ENCODE results near the gene WNT5A. TPM values are rescaled to one million over a fixed set of nuclear protein-coding genes. Genes with fewer than 3 reads are reported as not detected.

Gene WNT5A
- total and polyA plus RNA-seq, 3 donors from 2014 or later: 3.4 to 12.4 (median 11.1) TPM

DNA sequence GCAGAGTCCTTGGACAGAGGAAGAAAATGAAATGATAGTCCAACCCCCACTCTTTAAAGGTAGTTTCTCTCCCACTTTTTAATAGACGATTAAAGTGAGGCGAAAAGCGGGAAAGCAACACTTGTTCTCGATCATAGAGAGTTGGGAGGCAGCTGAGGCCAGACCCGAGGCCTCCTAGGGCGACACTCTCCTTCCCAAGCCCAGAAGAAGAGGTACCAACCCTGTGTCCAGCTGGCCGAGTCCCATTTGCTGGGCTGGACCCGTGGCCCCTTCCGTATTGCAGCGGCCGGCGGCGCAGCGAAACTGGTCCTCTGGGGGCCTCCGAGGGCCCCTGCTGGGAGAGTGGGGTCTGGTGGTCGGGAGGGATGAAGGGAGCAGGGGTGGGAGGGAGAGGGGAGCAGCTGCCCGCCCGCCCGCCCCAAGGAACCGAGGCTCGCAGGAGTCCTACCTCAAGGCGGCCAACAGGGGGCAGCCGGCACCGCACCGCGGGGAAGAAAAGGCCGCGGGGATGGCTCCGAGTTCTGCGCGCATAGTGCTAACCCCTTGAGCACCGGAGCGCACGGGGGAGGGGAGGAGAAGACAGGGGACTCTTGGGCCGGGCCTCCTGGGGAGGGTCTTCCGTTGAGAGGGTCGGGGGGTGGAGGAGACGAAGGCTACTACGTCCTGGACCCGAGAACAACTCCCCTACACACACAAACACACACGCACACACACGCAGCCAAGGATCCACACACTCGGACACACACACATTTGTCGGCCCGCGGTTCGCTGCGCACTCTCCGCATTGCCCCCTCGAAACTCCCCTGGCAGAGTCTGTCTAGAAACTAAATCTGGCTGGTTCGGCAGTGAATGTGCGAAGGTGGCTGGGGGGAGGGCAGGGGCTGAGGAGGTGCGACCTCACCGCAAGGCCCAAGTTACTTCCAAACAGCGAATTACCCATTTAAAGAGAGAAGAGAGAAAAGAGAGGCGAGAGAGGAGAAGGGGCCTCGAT is 2.0 kb downstream of the WNT5A start:
- no peaks in the 10 kb centered on the region for H3K27me3 ChIP-seq
- peak; percentile 85 for DNase-seq
- H3K4me3 ChIP-seq: peak overlapping the region; percentile 79 to 81
- no peaks in the 10 kb centered on the region for H3K36me3 ChIP-seq (ENCODE audit: low read depth, missing control alignments)
- WGBS, 2 donors: 2 to 9% methylated on average over 15 to 57 of the region's 57 CpGs
- intact Hi-C loops (cut with DNase I; ENCODE audit: low total_unique reads): loop anchor here (10.0 kb wide), 1 partner anchor 560 kb away; no protein-coding TSS in a partner anchor
- H3K27ac ChIP-seq: peak overlapping the region; percentile 62 to 81
- peaks cover 28% of the 10 kb centered on the region for H3K4me1 ChIP-seq
- no peak for TF ChIP-seq POLR2A (IDR thresholded peaks at IDR 0.05)
- TF ChIP-seq, protein P1, sequence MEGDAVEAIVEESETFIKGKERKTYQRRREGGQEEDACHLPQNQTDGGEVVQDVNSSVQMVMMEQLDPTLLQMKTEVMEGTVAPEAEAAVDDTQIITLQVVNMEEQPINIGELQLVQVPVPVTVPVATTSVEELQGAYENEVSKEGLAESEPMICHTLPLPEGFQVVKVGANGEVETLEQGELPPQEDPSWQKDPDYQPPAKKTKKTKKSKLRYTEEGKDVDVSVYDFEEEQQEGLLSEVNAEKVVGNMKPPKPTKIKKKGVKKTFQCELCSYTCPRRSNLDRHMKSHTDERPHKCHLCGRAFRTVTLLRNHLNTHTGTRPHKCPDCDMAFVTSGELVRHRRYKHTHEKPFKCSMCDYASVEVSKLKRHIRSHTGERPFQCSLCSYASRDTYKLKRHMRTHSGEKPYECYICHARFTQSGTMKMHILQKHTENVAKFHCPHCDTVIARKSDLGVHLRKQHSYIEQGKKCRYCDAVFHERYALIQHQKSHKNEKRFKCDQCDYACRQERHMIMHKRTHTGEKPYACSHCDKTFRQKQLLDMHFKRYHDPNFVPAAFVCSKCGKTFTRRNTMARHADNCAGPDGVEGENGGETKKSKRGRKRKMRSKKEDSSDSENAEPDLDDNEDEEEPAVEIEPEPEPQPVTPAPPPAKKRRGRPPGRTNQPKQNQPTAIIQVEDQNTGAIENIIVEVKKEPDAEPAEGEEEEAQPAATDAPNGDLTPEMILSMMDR (IDR thresholded peaks at IDR 0.05): peak in 2 of 3 experiments; percentile 51 to 89
- H3K9me3 ChIP-seq: no peaks in the 10 kb centered on the region

DNA sequence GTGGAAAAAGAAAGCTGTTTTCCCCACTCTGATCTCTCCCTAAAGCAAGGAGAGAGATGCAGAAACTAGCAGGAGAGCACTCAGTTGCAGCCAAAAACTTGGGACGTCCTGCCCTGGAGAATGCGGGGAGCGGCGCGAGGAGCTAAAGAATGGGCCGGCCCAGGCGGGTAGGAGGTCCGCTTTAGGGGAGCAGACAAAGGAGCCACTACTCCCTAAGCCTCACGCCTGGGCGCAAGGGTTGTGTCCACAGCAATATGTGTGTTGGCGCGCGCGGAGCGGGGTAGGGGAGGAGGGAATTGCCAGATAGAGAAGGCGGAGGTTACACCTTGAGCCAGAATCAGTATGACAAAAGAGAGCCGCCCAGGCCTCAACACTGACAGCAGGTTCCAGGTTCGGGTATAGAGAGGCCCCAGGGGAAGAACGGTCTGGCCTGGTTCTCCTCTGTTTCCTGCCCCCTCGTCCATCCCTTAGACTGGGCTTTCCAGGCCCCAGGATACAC is 2.9 kb downstream of the WNT5A start:
- H3K4me1 ChIP-seq: peaks cover 21% of the 10 kb centered on the region
- TF ChIP-seq, protein P1 (IDR thresholded peaks at IDR 0.05): no peak
- TF ChIP-seq POLR2A (IDR thresholded peaks at IDR 0.05): no peak
- 23 to 30% methylated on average over 18 to 20 of the region's 20 CpGs for WGBS, 2 donors
- no peaks in the 10 kb centered on the region for H3K36me3 ChIP-seq (ENCODE audit: low read depth, missing control alignments)
- peak overlapping the region; percentile 62 to 81 for H3K27ac ChIP-seq
- H3K4me3 ChIP-seq: peak overlapping the region in 1 of 2 donors; percentile 81
- DNase-seq: peak; percentile 25
- intact Hi-C loops (cut with DNase I; ENCODE audit: low total_unique reads): loop anchor here (10.0 kb wide), 1 partner anchor 561 kb away; no protein-coding TSS in a partner anchor
- no peaks in the 10 kb centered on the region for H3K27me3 ChIP-seq
- no peaks in the 10 kb centered on the region for H3K9me3 ChIP-seq

DNA sequence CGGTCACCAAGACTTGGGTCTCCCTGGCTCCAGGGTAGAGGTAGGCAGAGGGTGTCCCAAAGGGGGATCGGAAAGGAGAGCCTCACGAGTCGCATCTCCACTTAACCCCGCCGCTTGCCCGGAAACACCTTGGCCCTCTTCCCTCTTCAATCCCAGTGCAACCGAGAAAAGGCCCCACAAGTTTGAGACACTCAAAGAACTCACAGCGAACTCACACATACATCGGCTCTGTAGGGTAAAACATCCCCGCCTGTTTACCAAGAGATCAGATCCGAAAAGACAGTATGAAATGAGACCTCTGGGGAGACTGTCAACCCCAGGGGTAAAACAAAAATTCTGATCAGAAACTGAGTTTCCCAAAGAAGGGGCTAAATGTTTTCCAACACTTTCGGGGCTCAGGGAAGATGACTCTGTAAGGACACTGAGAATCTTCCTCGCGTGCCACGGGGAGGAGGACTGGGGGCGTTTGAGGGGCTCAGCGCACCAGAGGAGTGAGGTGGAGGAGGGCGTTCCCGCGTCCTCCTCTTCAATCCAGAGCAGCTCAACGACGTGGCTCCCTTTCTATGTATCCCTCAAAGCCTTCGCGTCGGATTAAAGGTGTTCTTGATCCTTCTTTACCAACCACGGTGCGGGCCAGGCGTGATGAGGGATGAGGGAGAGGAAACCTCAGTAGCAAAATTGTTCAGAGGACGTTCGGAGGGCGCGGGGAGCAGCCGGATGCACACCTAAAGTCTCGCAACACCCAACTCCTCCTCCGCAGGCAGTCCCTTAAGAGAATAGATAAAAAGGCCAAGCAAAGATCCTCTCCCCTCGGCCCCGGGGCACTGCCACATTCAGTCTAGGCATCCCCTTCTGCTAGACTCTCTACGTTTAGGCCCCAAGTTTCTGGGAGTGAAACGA is 3.7 kb downstream of the WNT5A start:
- no peaks in the 10 kb centered on the region for H3K9me3 ChIP-seq
- no peaks in the 10 kb centered on the region for H3K27me3 ChIP-seq
- H3K4me3 ChIP-seq: peak overlapping the region; percentile 34 to 81
- TF ChIP-seq, protein P1 (IDR thresholded peaks at IDR 0.05): no peak
- no peak for TF ChIP-seq POLR2A (IDR thresholded peaks at IDR 0.05)
- 31 to 44% methylated on average over 25 to 40 of the region's 40 CpGs for WGBS, 2 donors
- DNase-seq: no peak
- peak overlapping the region in 1 of 2 donors; percentile 28 for H3K27ac ChIP-seq
- peaks cover 18% of the 10 kb centered on the region for H3K4me1 ChIP-seq
- H3K36me3 ChIP-seq (ENCODE audit: low read depth, missing control alignments): no peaks in the 10 kb centered on the region
- intact Hi-C loops (cut with DNase I; ENCODE audit: low total_unique reads): loop anchor here (10.0 kb wide), 1 partner anchor 561 kb away; no protein-coding TSS in a partner anchor

DNA sequence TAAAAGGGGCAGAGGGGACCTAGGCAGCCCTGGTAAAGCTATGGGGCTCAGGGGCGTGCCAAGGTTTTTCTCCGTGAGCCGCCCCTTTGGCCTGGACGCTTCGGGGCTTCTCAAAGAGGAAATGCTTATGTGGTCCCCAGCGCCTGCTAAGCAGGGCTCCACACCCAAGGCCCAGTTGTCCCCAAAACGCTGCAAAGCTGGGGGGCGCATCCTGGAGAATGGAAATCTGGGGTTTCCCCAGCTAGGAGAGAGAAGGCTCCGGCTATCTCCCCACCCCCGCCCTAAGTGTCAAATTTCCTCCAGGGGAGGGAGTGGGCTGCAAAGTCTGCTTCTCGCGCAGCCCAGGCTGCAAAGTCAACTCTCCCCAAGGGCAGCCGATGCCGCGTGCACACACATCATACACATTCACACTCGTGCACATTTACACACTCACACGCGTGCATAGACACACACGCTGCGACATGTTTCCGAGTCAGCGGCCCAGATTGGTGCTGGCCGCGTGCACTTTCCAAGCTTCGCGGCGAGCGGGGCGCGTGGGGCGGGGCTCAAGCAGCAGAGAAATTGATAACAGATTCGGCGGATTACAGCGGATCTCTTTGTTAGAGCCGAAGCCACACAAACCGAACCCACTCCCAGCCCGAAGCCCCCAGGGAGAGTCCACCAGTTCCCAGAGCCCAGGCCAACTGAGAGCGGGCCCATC is 4.5 kb downstream of the WNT5A start:
- peak; percentile 28 for DNase-seq
- Histone ChIP-seq H3K9me3 (no peaks in the 10 kb centered on the region), H3K27me3 (no peaks in the 10 kb centered on the region), H3K27ac (no peak overlapping the region), H3K36me3 (ENCODE audit: low read depth, missing control alignments) (no peaks in the 10 kb centered on the region), H3K4me1 (peaks cover 18% of the 10 kb centered on the region), H3K4me3 (peak overlapping the region; percentile 34 to 81)
- intact Hi-C loops (cut with DNase I; ENCODE audit: low total_unique reads): loop anchor here (10.0 kb wide), 1 partner anchor 562 kb away; no protein-coding TSS in a partner anchor
- WGBS, 2 donors: 2 to 16% methylated on average over 14 to 35 of the region's 38 CpGs
- TF ChIP-seq, protein P1 (IDR thresholded peaks at IDR 0.05): no peak
- no peak for TF ChIP-seq POLR2A (IDR thresholded peaks at IDR 0.05)

All from testis (tissue), 3 donors.